HepG2 (cell line): ENCODE data around the gene PIK3R1. TPM values are rescaled to one million over a fixed set of nuclear protein-coding genes. Genes with fewer than 3 reads are reported as not detected.

Experiments
- ATAC-seq: fragments of 200-7000 bp; cut with Tn5 transposase; 3 replicates; pipeline ENCODE4 v1.9.1; 2020; ENCODE audit warnings: mild to moderate bottlenecking, moderate library complexity
- BruUV-seq: library from RNA; stranded (reverse); fragments of 400-500 nt; replicated peaks from 2 replicates; lab custom pipeline; 2021; lab: Mats Ljungman, UMichigan
- CTCF ChIA-PET: fragments of 300-600 bp; formaldehyde crosslinking; extraction: SDS; loops from one replicate; lab custom pipeline; 2021; ENCODE audit warnings: low total read pairs, inconsistent platforms, low intra/inter-chr PET ratio; lab: Yijun Ruan, JAX
- POLR2A ChIA-PET: fragments of 350-600 bp; sonication (Branson Sonifier 250); formaldehyde crosslinking; loops from one replicate; lab custom pipeline; 2020; ENCODE audit warnings: antibody characterized with exemption, inconsistent platforms; lab: Yijun Ruan, JAX
- DNase-seq: peaks from one replicate; pipeline ENCODE4 v3.0.0-alpha.2; 2015; ENCODE audit warnings: low spot score
- FAIRE-seq: peaks from 3 replicates; lab custom pipeline; 2011; peaks lifted over from hg19 to GRCh38; lab: Jason Lieb, UNC
- H2AFZ ChIP-seq: one replicate; pipeline ENCODE4 v1.6.1; 2011; ENCODE audit warnings: low read length, inconsistent platforms
- H3K27ac ChIP-seq: fragments of 300-600 bp; 3 replicates; pipeline ENCODE4 v1.8.0; 2011; ENCODE audit warnings: mixed run types, mild to moderate bottlenecking, mixed read lengths, low read length, inconsistent platforms; ENCODE audit not compliant: insufficient read depth; ENCODE audit errors: extremely low read length
- H3K27me3 ChIP-seq, 2 experiments: fragments of 200-600 bp in 1 of 2; 2 replicates in 1 of 2; 3 replicates in 1 of 2; pipeline versions ENCODE4 v1.6.0 to v1.8.0; 2011; ENCODE audit warnings: low read length in 2 of 2, mild to moderate bottlenecking in 2 of 2, moderate library complexity in 2 of 2, inconsistent platforms in 1 of 2; ENCODE audit not compliant: insufficient read depth in 2 of 2, control insufficient read depth in 1 of 2
- H3K36me3 ChIP-seq, 2 experiments: fragments of 200-600 bp in 1 of 2; replicated peaks in 1 of 2; 2 replicates in 1 of 2; 3 replicates in 1 of 2; pipeline versions ENCODE4 v1.5.1 to v1.8.0; 2011; ENCODE audit warnings: low read length in 2 of 2, inconsistent platforms in 1 of 2; ENCODE audit not compliant: insufficient read depth in 2 of 2, control insufficient read depth in 1 of 2
- H3K4me1 ChIP-seq: 2 replicates; pipeline ENCODE4 v1.5.1; 2012; ENCODE audit warnings: low read length, inconsistent platforms; ENCODE audit not compliant: insufficient read depth
- H3K4me2 ChIP-seq: 2 replicates; pipeline ENCODE4 v1.6.0; 2011; ENCODE audit warnings: low read depth, low read length, inconsistent platforms
- H3K4me3 ChIP-seq, 3 experiments: fragments of 200-600 bp in 1 of 3; sonication (generic), shearing (Covaris generic) in 1 of 3; replicated peaks in 1 of 3; 2 replicates each; pipeline ENCODE4 v1.5.1; 2011 to 2016; ENCODE audit warnings: low read length in 3 of 3, inconsistent platforms in 2 of 3, low read depth in 2 of 3, mild to moderate bottlenecking in 2 of 3, control low read depth in 1 of 3, mixed read lengths in 1 of 3; ENCODE audit not compliant: insufficient read depth in 1 of 3
- H3K79me2 ChIP-seq: one replicate; pipeline ENCODE4 v1.6.1; 2011; ENCODE audit warnings: low read length, inconsistent platforms; ENCODE audit not compliant: insufficient read depth
- H3K9ac ChIP-seq: 2 replicates; pipeline ENCODE4 v1.6.0; 2011; ENCODE audit warnings: mild to moderate bottlenecking, low read depth, low read length, inconsistent platforms; ENCODE audit not compliant: insufficient read depth
- H3K9me3 ChIP-seq: 2 replicates; pipeline ENCODE4 v1.5.1; 2012; ENCODE audit warnings: mild to moderate bottlenecking, low read length
- H4K20me1 ChIP-seq: 2 replicates; pipeline ENCODE4 v1.6.0; 2011; ENCODE audit warnings: inconsistent platforms, mild to moderate bottlenecking, low read length, moderate library complexity; ENCODE audit not compliant: insufficient read depth
- CTCF ChIP-seq: sonication (generic); formaldehyde crosslinking; IDR thresholded peaks from 2 replicates; pipeline ENCODE4 v1.5.0; 2020; ENCODE audit warnings: mild to moderate bottlenecking, missing genetic modification reagents, moderate library complexity
- ZBTB8A ChIP-seq: sonication (generic); formaldehyde crosslinking; IDR thresholded peaks from 2 replicates; pipeline ENCODE4 v1.4.0; 2020; ENCODE audit warnings: mild to moderate bottlenecking, low read depth, missing genetic modification reagents, borderline replicate concordance
- ZNF761 ChIP-seq: sonication (generic); formaldehyde crosslinking; conservative IDR thresholded peaks from 2 replicates; pipeline ENCODE4 v1.4.0; 2020; ENCODE audit warnings: mild to moderate bottlenecking, missing genetic modification reagents
- ZNF781 ChIP-seq: sonication (generic); formaldehyde crosslinking; IDR thresholded peaks from 2 replicates; pipeline ENCODE4 v1.5.1; 2020; ENCODE audit warnings: borderline replicate concordance, mild to moderate bottlenecking, missing genetic modification reagents; ENCODE audit errors: not compliant biosample characterization
- WGBS: methylation state at CpG from one replicate; pipeline ENCODE4 v1.1.6; 2017; ENCODE audit warnings: low lambda C conversion rate; 5-methylcytosine and 5-hydroxymethylcytosine counted together
- in situ Hi-C: cut with HindIII; loops from 2 replicates; pipeline ENCODE4 v1.10.0; 2017; ENCODE audit warnings: low pct_unique_long_range_greater_than_20kb; ENCODE audit not compliant: extremely low pct_ligation_motif_present
- intact Hi-C: fragments of 100-400 bp; cut with micrococcal nuclease; formaldehyde crosslinking; loops from one replicate; pipeline ENCODE4 v1.10.0; 2022; ENCODE audit not compliant: unreplicated experiment
- polyA plus RNA-seq, 8 experiments: library from polyadenylated mRNA; depleted of rRNA in 3 of 8; stranded (reverse) in 7 of 8; unstranded in 1 of 8; fragments of >200 nt; fragmentation: Illumina TruSeq in 4 of 8; extraction: Trizol in 4 of 8; gene quantifications; 2 replicates each; pipeline versions ENCODE4 v1.2.1 to v1.2.3, GENCODE V29; 2011 to 2016; ENCODE audit warnings: low read depth in 4 of 8, missing spikeins in 1 of 8, mixed read lengths in 1 of 8; ENCODE audit not compliant: insufficient read depth in 1 of 8
- total RNA-seq, 5 experiments: library from RNA; depleted of rRNA; stranded (reverse); fragments of >200 nt; fragmentation: Illumina TruSeq; extraction: Trizol; gene quantifications; 2 replicates each; pipeline ENCODE4 v1.2.3, GENCODE V29; 2016; ENCODE audit warnings: low read depth in 1 of 5

The PIK3R1 gene
- total and polyA plus RNA-seq, 2 of the 13 experiments (the other 11 are each of a cell fraction or from before 2014, with no cell fraction given), result 8.4 to 21.3 TPM

- POLR2A ChIA-PET, result no interaction called here
- no peak for ATAC-seq
- 0% methylated on average over 1 of the region's 1 CpG for WGBS
Measured at GRCh38 chr5:68339921-68340321, 124.4 kb downstream of the PIK3R1 start.

GRCh38 chr5:68341006-68341405 lies 125.5 kb downstream of the PIK3R1 start:
- intact Hi-C loops, result no loop called here
- FAIRE-seq, result no peak
- 2% methylated on average over 3 of the region's 3 CpGs for WGBS
- ChIA-PET CTCF (no interaction called here), POLR2A (no interaction called here)
- Histone ChIP-seq H3K36me3 (no peaks in the 10 kb centered on the region), H3K4me3 (no peak overlapping the region), H3K27ac (no peak overlapping the region), H3K79me2 (no peaks in the 10 kb centered on the region), H3K4me1 (no peaks in the 10 kb centered on the region), H3K27me3 (no peaks in the 10 kb centered on the region), H4K20me1 (no peaks in the 10 kb centered on the region), H3K4me2 (no peak overlapping the region), H2AFZ (no peak overlapping the region), H3K9me3 (no peaks in the 10 kb centered on the region), H3K9ac (no peak overlapping the region)
- DNase-seq, result no peak
- ATAC-seq, result no peak
- TF ChIP-seq ZBTB8A, result no peak
- no peak for TF ChIP-seq ZNF761 (CRISPR knock-in tag)
- TF ChIP-seq ZNF781, result no peak
- in situ Hi-C loops, result no loop called here
- no TSS peak for BruUV-seq

More at GRCh38 chr5:68339921-68340321, 124.4 kb downstream of the PIK3R1 start:
- Histone ChIP-seq H3K4me3 (no peak overlapping the region), H3K36me3 (no peaks in the 10 kb centered on the region), H3K9ac (no peak overlapping the region), H3K9me3 (no peaks in the 10 kb centered on the region), H4K20me1 (no peaks in the 10 kb centered on the region), H3K27ac (no peak overlapping the region), H2AFZ (no peak overlapping the region), H3K27me3 (no peaks in the 10 kb centered on the region), H3K4me2 (no peak overlapping the region), H3K79me2 (no peaks in the 10 kb centered on the region), H3K4me1 (no peaks in the 10 kb centered on the region)
- intact Hi-C loops, result no loop called here
- no TSS peak for BruUV-seq
- no peak for TF ChIP-seq CTCF (CRISPR knock-in tag)
- FAIRE-seq, result no peak
- DNase-seq, result no peak
- in situ Hi-C loops, result no loop called here
- CTCF ChIA-PET, result no interaction called here
